ENCODE data around the gene RDH16. TPM values are rescaled to one million over a fixed set of nuclear protein-coding genes. Genes with fewer than 3 reads are reported as not detected.

The RDH16 gene
- total and polyA plus RNA-seq, 2 experiments from 2014 or later = 0.52 to 0.66 TPM

DNA sequence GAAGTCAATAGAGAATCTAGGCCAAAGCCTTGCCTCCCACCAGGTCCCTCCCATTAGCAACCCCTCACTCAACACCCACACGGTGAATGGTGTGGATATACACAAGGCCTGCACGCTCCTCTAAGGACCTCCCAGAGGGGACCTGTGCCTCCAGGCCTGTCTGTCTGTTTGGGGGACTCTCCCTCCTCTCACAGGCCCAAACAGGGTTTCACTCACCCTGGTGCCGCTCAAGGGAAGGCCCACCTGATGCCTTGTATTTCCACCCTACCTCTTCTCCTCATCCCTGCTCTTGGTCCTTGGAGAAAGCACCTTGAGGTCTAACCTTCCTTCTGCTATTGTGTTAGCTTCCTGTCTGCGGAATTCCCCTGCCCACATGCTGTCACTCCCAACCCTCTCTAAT lies 27.6 kb downstream of the RDH16 start:
- Mint-ChIP-seq H3K27me3 (ENCODE audit: insufficient read depth, low read depth, poor library complexity) (peaks cover 5% of the 10 kb centered on the region), H3K4me3 (no peak overlapping the region), H3K36me3 (ENCODE audit: low read depth) (no peaks in the 10 kb centered on the region), H3K4me1 (peaks cover 24% of the 10 kb centered on the region), H3K27ac (no peak overlapping the region), H3K9me3 (no peaks in the 10 kb centered on the region; the same call in 2 of the 3 replicates)
- Histone ChIP-seq H3F3A (replicated peaks; ENCODE audit: low read depth) (no peaks in the 10 kb centered on the region), H3K27me3 (ENCODE audit: insufficient read depth) (no peaks in the 10 kb centered on the region), H3K36me3 (ENCODE audit: insufficient read depth) (no peaks in the 10 kb centered on the region), H3K4me3 (no peak overlapping the region), H3K79me2 (replicated peaks; ENCODE audit: insufficient read depth) (no peaks in the 10 kb centered on the region), H3K4me2 (no peak overlapping the region), H3K9me2 (ENCODE audit: insufficient read depth) (peaks cover 4% of the 10 kb centered on the region), H3K4me1 (ENCODE audit: insufficient read depth) (peaks cover 15% of the 10 kb centered on the region), H3K27ac (ENCODE audit: low read depth) (no peak overlapping the region), H2AFZ (no peak overlapping the region), H4K20me1 (replicated peaks; ENCODE audit: insufficient read depth) (no peaks in the 10 kb centered on the region)
- ATAC-seq (no peak), DNase-seq (ENCODE audit: low spot score) (no peak)
- TF ChIP-seq STAT1 (IDR thresholded peaks at IDR 0.05; ENCODE audit: unreplicated experiment) (no peak), NANOG (IDR thresholded peaks at IDR 0.05; ENCODE audit: borderline replicate concordance) (no peak), POLR2AphosphoS5 (IDR thresholded peaks at IDR 0.05; ENCODE audit: low read depth) (no peak), CREB1 (CRISPR knock-in tag; IDR thresholded peaks at IDR 0.05; ENCODE audit: low read depth) (no peak), EZH2phosphoT487 (IDR thresholded peaks at IDR 0.05; ENCODE audit: unreplicated experiment) (no peak), JUNB (IDR thresholded peaks at IDR 0.05; ENCODE audit: unreplicated experiment) (no peak)
- TF ChIP-seq, protein P1, sequence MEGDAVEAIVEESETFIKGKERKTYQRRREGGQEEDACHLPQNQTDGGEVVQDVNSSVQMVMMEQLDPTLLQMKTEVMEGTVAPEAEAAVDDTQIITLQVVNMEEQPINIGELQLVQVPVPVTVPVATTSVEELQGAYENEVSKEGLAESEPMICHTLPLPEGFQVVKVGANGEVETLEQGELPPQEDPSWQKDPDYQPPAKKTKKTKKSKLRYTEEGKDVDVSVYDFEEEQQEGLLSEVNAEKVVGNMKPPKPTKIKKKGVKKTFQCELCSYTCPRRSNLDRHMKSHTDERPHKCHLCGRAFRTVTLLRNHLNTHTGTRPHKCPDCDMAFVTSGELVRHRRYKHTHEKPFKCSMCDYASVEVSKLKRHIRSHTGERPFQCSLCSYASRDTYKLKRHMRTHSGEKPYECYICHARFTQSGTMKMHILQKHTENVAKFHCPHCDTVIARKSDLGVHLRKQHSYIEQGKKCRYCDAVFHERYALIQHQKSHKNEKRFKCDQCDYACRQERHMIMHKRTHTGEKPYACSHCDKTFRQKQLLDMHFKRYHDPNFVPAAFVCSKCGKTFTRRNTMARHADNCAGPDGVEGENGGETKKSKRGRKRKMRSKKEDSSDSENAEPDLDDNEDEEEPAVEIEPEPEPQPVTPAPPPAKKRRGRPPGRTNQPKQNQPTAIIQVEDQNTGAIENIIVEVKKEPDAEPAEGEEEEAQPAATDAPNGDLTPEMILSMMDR (conservative IDR thresholded peaks at IDR 0.05; ENCODE audit: low read depth in 2 of 2) = no peak
- TF ChIP-seq, protein P2, sequence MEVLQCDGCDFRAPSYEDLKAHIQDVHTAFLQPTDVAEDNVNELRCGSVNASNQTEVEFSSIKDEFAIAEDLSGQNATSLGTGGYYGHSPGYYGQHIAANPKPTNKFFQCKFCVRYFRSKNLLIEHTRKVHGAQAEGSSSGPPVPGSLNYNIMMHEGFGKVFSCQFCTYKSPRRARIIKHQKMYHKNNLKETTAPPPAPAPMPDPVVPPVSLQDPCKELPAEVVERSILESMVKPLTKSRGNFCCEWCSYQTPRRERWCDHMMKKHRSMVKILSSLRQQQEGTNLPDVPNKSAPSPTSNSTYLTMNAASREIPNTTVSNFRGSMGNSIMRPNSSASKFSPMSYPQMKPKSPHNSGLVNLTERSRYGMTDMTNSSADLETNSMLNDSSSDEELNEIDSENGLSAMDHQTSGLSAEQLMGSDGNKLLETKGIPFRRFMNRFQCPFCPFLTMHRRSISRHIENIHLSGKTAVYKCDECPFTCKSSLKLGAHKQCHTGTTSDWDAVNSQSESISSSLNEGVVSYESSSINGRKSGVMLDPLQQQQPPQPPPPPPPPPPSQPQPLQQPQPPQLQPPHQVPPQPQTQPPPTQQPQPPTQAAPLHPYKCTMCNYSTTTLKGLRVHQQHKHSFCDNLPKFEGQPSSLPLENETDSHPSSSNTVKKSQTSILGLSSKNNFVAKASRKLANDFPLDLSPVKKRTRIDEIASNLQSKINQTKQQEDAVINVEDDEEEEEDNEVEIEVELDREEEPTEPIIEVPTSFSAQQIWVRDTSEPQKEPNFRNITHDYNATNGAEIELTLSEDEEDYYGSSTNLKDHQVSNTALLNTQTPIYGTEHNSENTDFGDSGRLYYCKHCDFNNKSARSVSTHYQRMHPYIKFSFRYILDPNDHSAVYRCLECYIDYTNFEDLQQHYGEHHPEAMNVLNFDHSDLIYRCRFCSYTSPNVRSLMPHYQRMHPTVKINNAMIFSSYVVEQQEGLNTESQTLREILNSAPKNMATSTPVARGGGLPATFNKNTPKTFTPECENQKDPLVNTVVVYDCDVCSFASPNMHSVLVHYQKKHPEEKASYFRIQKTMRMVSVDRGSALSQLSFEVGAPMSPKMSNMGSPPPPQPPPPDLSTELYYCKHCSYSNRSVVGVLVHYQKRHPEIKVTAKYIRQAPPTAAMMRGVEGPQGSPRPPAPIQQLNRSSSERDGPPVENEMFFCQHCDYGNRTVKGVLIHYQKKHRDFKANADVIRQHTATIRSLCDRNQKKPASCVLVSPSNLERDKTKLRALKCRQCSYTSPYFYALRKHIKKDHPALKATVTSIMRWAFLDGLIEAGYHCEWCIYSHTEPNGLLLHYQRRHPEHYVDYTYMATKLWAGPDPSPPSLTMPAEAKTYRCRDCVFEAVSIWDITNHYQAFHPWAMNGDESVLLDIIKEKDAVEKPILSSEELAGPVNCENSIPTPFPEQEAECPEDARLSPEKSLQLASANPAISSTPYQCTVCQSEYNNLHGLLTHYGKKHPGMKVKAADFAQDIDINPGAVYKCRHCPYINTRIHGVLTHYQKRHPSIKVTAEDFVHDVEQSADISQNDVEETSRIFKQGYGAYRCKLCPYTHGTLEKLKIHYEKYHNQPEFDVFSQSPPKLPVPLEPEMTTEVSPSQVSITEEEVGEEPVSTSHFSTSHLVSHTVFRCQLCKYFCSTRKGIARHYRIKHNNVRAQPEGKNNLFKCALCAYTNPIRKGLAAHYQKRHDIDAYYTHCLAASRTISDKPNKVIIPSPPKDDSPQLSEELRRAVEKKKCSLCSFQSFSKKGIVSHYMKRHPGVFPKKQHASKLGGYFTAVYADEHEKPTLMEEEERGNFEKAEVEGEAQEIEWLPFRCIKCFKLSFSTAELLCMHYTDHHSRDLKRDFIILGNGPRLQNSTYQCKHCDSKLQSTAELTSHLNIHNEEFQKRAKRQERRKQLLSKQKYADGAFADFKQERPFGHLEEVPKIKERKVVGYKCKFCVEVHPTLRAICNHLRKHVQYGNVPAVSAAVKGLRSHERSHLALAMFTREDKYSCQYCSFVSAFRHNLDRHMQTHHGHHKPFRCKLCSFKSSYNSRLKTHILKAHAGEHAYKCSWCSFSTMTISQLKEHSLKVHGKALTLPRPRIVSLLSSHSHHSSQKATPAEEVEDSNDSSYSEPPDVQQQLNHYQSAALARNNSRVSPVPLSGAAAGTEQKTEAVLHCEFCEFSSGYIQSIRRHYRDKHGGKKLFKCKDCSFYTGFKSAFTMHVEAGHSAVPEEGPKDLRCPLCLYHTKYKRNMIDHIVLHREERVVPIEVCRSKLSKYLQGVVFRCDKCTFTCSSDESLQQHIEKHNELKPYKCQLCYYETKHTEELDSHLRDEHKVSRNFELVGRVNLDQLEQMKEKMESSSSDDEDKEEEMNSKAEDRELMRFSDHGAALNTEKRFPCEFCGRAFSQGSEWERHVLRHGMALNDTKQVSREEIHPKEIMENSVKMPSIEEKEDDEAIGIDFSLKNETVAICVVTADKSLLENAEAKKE (CRISPR knock-in tag; IDR thresholded peaks at IDR 0.05) = no peak
- TF ChIP-seq, protein P3, sequence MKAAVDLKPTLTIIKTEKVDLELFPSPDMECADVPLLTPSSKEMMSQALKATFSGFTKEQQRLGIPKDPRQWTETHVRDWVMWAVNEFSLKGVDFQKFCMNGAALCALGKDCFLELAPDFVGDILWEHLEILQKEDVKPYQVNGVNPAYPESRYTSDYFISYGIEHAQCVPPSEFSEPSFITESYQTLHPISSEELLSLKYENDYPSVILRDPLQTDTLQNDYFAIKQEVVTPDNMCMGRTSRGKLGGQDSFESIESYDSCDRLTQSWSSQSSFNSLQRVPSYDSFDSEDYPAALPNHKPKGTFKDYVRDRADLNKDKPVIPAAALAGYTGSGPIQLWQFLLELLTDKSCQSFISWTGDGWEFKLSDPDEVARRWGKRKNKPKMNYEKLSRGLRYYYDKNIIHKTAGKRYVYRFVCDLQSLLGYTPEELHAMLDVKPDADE (IDR thresholded peaks at IDR 0.05) = no peak

All from GM23338 (cell line).